GM21576 (cell line): ENCODE results near the gene ACAP3.

Experiments used
- ATAC-seq: cut with Tn5 transposase; IDR thresholded peaks from one replicate; pipeline ENCODE4 v1.9.1; 2021; ENCODE audit warnings: mild to moderate bottlenecking, moderate library complexity; ENCODE audit not compliant: unreplicated experiment

ACAP3 gene

GRCh38 chr1:1246577-1247340 lies 61.0 kb downstream of the ACAP3 start, which contains the start of gene C1QTNF12:
Gene C1QTNF12, minus strand, starts transcription at chr1:1246722. Its CDS starts 32 bp downstream, at chr1:1246690.
- ATAC-seq: no peak

DNA sequence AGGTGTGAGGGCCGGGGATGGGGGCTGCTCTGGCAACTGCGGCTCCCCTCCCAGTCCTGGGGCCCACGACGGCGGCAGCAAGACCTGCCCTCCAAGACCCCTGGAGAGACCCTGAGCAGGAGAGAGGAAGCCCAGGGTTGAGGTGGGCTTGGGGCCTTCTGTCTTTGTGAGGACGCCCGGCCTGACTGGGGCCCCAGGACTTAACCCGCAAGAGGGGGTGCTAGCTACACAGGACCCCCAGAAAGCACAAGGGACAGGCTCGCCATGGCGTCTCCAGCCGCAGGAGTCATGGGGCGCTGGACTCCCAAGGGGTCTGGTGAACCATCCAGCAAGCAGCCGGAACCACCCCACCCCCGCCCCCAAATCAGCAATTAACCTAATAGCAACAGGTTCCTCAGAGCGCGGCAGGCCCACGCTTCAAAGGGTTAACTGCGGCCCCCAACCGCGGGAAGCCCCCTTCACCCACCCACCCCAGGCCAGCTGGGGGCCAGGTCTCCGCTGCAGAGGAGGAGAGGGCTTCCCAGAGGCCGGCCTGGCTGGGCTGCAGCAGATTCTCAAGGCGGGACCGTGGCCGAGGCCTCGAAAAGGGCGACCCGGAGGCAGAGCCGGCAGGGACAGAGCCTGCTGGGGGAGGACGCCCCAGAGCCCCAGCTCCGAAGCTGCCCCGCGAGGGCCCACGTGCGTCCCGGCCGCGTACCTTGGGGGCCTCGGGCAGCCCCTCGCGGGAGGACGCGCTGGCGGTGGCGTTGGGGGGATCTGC lies 61.7 kb downstream of the ACAP3 start:
- ATAC-seq: no peak

GRCh38 chr1:1245178-1245816 lies 62.4 kb downstream of the ACAP3 start:
- no peak for ATAC-seq

GRCh38 chr1:1244192-1244811 lies 63.4 kb downstream of the ACAP3 start:
- no peak for ATAC-seq

- no peak for ATAC-seq
These were observed 63.9 kb downstream of the ACAP3 start for GRCh38 chr1:1243807-1244191.

- ATAC-seq: no peak
These were observed 64.5 kb downstream of the ACAP3 start for GRCh38 chr1:1243266-1243660.

- ATAC-seq: no peak
These were observed 65.1 kb downstream of the ACAP3 start for GRCh38 chr1:1242461-1243265.
